ENCODE measurements around the gene MALT1.

Gene MALT1

GRCh38 chr18:58796220-58796619 lies 125.0 kb downstream of the MALT1 start:
- H3K36me3 ChIP-seq (ENCODE audit: insufficient read depth, low read length) = no peaks in the 10 kb centered on the region
- H3K4me2 ChIP-seq (ENCODE audit: low read length) = no peak overlapping the region
- peaks cover 3% of the 10 kb centered on the region for H3K4me1 ChIP-seq (ENCODE audit: control insufficient read depth, insufficient read depth, low read length)
- no peak overlapping the region for H3K9ac ChIP-seq (ENCODE audit: low read depth, low read length)
- no peak overlapping the region for H3K4me3 ChIP-seq (ENCODE audit: low read length)
- H3K9me3 ChIP-seq (replicated peaks; ENCODE audit: low read length) = no peaks in the 10 kb centered on the region
- no peaks in the 10 kb centered on the region for H3K27me3 ChIP-seq (ENCODE audit: control insufficient read depth, insufficient read depth, low read length)

- Histone ChIP-seq H3K4me3 (ENCODE audit: low read length) (no peak overlapping the region), H3K9ac (ENCODE audit: low read depth, low read length) (no peak overlapping the region), H3K4me1 (ENCODE audit: control insufficient read depth, insufficient read depth, low read length) (no peaks in the 10 kb centered on the region), H3K36me3 (ENCODE audit: insufficient read depth, low read length) (no peaks in the 10 kb centered on the region), H3K4me2 (ENCODE audit: low read length) (no peak overlapping the region), H3K9me3 (replicated peaks; ENCODE audit: low read length) (no peaks in the 10 kb centered on the region), H3K27me3 (ENCODE audit: control insufficient read depth, insufficient read depth, low read length) (no peaks in the 10 kb centered on the region)
Observed at GRCh38 chr18:58800582-58800981, 129.3 kb downstream of the MALT1 start.

DNA sequence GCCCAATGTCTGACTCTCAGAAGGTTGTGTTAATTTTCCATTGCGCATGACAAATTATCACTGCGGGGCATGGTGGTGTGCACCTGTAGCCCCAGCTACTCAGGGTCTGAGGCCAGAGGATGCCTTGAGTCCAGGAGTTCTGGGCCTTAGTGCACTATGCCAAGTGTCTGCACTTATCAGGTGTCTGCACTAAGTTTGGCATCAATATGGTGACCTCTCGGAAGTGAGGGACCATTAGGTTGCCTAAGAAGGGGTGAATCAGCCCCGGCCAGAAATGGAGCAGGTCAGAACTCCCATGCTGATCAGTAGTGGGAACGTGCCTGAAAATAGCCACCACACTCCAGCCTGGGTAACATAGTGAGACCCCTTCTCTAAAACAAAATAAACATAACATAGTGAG lies 131.7 kb downstream of the MALT1 start:
- H3K36me3 ChIP-seq (ENCODE audit: insufficient read depth, low read length) = no peaks in the 10 kb centered on the region
- H3K4me1 ChIP-seq (ENCODE audit: control insufficient read depth, insufficient read depth, low read length) = no peaks in the 10 kb centered on the region
- no peak overlapping the region for H3K4me2 ChIP-seq (ENCODE audit: low read length)
- H3K9me3 ChIP-seq (replicated peaks; ENCODE audit: low read length) = no peaks in the 10 kb centered on the region
- no peak overlapping the region for H3K9ac ChIP-seq (ENCODE audit: low read depth, low read length)
- no peak overlapping the region for H3K4me3 ChIP-seq (ENCODE audit: low read length)
- no peaks in the 10 kb centered on the region for H3K27me3 ChIP-seq (ENCODE audit: control insufficient read depth, insufficient read depth, low read length)

DNA sequence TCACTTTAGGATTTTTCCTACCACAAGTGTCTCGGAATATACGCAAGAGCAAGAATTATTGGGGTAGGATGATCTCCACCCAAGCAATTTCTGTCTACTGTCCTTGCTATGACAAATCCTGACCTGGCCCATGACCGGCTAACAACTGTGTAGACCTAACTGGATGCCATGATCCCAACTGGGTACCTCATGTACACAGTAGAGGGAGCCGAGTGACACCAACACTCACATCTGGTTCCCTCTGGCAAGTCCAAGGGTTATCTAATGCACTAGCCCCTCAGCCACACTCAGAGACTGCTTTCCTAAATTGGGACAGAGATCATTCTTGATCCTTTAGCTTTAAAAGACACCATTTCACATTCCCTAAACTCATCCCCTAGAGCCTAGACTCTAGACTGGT lies 132.7 kb downstream of the MALT1 start:
- Histone ChIP-seq H3K36me3 (ENCODE audit: insufficient read depth, low read length) (no peaks in the 10 kb centered on the region), H3K9ac (ENCODE audit: low read depth, low read length) (no peak overlapping the region), H3K9me3 (replicated peaks; ENCODE audit: low read length) (no peaks in the 10 kb centered on the region), H3K27me3 (ENCODE audit: control insufficient read depth, insufficient read depth, low read length) (no peaks in the 10 kb centered on the region), H3K4me3 (ENCODE audit: low read length) (no peak overlapping the region), H3K4me2 (ENCODE audit: low read length) (no peak overlapping the region), H3K4me1 (ENCODE audit: control insufficient read depth, insufficient read depth, low read length) (no peaks in the 10 kb centered on the region)
